Inferior parietal cortex (tissue), 1 donor: ENCODE data around the gene SKP1.
A peak's percentile ranks its signal among the peaks of the same experiment; 100 is the strongest.
"Not testable (repeated sequence)": the region's sequence is repeated elsewhere in the genome, so short reads cannot be mapped to it uniquely, and the experiment has no call there.

Experiments
- DNase-seq: peaks from one replicate; pipeline ENCODE4 v3.0.0-alpha.2; 2016; ENCODE audit errors: extremely low spot score

The SKP1 gene

DNA sequence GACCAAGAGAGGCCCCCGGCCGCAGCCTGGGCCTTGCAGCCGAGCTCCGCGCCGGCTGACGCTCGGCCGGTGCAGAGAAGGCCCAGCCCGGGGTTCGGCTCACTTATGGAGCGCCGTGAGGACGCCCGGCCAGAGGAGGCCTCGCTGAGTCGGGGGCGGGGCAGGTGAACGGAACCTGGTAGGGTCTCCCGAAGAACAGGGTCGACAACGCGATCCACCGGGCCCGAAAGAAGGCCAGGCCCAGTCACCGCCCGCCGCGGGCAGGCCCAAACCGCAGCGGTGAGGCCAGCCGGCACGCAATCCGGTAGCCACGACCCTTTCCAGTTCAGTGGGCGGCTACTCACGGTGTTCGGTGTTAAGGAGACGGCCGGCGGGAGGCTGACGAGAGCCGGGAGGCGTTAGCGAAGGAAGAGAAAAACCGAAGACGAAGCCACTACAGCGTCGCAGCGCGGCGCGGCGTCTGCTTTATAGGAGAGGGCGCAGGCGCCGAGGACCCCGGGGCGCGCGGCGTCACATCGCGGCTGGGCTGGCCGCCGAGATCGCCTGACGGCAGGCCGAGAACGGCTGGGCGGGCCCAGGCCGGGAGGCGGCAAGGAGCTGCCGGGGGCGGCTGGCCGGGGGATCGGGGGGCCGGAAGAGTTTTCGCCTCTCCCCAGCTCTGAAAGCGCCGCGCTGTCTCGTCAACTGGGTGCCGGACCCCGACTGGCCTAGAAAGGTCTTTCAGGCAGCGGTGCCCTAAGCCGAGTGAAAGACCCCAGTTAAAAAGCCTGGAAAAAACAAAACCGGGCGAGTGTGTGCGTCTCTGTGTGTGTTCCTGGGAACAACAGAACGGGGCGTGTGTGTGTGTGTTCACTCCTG lies at the start of gene SKP1:
TSS of gene SKP1 (minus strand) at position 440 of the 858 bp plus-strand sequence. CDS start 2,928 bp downstream, outside the sequence.
- peak; percentile 84 for DNase-seq

- peak; percentile 97 for DNase-seq
Observed at GRCh38 chr5:134225780-134226440, 49.2 kb upstream of the SKP1 start, which contains the start of gene PPP2CA. TSS of gene PPP2CA (minus strand) at chr5:134226073. CDS start at chr5:134225861, 212 bp downstream.

- DNase-seq, result peak; percentile 55
Observed at GRCh38 chr5:134224888-134225779, 48.4 kb upstream of the SKP1 start.

DNA sequence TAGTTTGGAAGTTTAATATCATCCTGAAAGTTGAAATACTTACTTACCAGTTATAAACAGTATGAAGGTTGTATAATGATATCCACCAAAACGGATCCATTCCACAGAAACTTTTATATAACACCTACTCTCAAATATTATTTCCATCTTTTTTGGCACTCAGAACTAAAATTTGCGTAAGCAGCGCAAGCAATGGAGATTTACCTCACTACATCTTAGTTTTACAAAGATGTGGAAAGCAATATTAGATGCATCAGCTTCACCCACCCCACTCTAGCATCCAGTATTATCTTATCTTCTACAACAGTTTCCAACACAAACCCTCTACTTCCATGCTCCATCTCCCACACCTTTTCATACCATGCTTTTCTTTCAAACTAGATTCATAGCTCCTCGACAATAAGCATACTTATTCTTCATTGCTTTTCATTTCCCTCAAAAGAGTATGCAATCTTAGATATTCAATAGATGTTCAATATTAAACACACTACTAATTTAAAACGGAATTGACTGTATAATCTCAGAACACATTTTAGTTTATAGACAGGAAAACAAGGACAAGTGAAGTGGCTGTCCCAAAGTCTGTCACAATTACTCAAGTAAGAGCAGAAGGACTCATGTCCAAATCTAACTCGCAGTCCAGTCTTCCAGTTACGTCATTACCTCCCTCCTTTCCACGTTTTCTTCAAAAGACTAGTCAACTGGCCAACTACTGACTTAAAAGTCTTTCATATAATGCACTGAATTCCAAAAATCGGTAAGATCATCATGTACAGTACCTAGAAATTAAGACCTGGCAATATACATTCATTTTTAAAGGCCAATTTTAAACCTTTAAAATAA lies 46.9 kb upstream of the SKP1 start:
- DNase-seq, result no peak

GRCh38 chr5:134221690-134222089 lies 44.9 kb upstream of the SKP1 start:
- DNase-seq, result not testable (repeated sequence)

- no peak for DNase-seq
Observed at GRCh38 chr5:134215757-134216156, 39.0 kb upstream of the SKP1 start.

GRCh38 chr5:134211263-134212031 lies 34.7 kb upstream of the SKP1 start:
- DNase-seq, result not testable (repeated sequence)

DNA sequence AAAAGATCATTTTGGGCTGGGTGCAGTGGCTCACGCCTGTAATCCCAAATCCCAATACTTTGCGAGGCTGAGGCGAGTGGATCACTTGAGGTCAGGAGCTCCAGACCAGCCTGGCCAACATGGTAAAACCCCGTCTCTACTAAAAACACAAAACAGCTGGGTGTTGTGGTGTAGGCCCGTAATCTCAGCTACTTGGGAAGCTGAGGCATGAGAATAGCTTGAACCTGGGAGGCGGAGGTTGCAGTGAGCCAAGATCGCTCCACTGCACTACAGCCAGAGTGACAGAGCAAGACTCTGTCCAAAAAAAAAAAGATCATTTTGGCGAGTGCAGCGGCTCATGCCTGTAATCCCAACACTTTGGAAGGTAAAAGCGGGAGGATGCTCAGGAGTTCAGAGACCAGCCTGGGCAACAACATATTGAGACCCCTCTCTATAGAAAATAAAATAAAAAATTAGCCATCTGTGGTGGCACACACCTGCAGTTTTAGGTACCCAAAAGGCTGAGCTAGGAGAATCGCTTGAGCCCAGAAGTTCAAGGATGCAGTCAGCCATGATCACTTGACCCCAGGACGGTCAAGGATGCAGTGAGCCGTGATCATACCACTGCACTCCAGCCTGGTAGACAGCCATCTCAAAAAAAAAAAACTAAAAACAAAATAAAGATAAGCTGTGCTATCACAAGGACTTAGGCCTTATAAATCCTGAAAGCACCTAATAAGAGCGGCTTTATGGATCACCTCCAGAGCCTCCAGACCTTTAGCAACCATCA lies 32.9 kb upstream of the SKP1 start:
- DNase-seq, result no peak

DNA sequence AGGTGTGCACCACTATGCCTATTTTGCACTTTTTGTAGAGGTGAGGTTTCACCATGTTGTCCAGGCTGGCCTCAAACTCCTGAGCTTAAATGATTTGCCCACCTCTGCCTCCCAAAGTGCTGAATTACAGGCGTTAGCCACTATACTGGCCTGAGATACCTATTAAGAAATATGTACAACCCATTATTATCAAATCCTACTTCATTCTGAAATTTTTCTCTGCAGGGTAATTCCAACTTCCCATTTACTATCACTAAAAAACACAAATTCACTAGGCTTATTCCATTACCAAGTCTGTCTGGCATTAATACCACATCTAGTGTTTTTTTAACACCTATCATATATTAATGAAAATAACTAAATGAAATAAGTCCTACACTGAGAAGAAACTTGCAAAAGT lies 30.9 kb upstream of the SKP1 start:
- DNase-seq, result no peak

DNA sequence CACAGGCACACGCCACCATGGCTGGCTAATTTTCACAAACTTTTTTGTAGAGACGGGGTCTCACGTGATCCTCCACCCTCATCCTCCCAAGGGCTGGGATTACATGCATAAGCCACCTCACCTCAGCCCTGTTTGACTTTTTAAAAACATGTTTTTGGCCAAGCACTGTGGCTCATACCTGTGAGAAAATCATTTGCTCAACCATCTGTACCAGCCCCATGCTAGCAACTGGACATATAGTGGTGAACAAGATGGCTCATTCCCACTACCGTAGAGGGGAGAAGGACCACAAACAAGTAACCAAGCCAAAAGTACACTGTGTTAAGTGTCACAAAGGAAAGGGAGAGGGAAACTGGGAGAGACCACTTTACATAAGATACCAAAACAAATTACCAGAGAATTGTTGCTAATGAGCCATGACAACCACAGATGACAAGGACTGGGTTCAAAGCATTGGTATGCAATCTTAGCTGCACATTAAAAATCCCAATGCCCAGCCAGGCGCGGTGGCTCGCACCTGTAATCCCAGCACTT lies 29.9 kb upstream of the SKP1 start:
- DNase-seq, result no peak

DNA sequence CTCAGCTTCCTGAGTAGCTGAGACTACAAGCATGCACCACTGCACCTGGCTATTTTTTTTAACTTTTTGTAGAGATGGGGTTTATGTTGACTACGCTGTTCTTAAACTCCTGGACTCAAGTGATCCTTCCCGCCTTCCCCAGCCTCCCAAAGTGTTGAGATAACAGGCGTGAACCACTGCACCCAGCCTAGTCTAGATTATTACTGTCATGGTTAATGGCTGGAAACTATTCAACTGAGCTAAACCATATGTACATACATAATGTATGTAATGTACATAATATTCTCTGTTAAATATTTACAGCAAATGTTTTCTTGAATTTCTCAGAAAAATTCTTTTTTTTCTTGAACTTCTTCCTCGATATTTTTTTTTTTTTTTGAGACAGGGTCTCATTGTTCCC lies 27.8 kb upstream of the SKP1 start:
- no peak for DNase-seq

- DNase-seq, result no peak
Observed at GRCh38 chr5:134203630-134204029, 26.9 kb upstream of the SKP1 start.

GRCh38 chr5:134195666-134196065 lies 18.9 kb upstream of the SKP1 start:
- no peak for DNase-seq

- DNase-seq, result no peak
Observed at GRCh38 chr5:134189031-134189430, 12.3 kb upstream of the SKP1 start.

DNA sequence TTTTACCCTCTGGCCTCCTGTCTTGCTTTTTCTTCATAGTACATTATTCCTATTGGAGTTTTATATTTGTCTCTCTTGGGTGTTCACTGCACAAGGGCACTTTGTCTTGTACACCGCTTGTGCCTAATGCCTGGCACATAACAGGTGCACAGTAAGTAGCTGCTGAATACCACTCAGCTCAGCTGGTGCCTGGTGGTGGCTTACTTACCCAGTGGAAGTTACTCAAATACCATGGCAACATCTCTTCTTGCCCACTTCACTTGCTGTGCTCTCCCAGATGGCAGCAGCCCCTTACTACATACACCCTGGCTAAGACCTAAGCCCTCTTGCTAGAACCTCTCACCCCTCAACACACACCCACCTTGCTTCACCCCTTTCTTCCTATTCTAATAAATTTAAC lies 11.3 kb upstream of the SKP1 start:
- DNase-seq, result no peak

DNA sequence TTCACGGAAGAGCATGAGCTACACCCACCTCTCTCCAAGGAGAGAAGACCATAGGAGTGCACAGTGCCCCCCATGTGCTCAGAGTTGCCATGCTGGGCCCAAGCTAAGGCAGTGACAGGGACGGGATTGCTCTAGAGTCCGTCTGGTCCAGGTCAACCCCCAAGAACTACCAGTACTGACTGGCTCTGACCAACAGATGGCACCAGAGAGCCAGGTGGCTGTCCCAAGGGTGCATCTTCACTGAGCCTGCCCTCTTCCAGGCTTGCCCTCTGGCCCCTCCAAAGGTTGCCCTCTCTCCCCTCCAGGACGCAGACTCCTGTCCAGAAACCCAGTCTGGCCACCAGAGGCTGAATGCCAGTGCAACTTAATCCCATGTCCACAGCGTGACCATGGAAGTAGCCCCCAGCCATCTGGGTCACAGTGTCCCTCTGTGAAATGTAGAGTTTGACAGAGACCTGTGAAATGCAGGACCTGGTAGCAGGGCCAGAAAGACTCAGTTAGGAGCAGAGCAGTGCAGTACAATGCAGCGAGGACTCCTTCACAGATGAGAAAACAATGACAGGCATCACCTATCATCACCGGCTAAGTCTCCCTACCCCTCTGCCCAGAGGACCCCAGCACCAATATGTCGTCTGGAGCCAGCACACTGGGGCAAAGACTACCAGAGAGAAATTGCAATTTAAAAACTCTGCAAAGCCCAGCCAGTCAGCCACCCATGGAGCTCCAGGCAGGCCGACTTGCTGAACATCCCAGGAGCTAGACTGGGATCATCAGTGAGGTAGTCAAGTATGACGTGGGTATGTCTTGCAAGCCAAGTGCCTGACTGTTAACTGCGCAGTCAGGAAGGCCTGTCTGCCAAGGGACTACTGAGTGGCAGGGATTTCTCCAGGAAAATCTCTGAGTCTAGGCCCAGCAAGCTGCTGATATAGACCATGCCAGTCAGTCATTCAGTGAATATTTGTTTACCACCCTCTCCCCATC lies 7.7 kb upstream of the SKP1 start:
- DNase-seq, result peak; percentile 79

GRCh38 chr5:134183481-134183880 lies 6.7 kb upstream of the SKP1 start:
- no peak for DNase-seq

DNA sequence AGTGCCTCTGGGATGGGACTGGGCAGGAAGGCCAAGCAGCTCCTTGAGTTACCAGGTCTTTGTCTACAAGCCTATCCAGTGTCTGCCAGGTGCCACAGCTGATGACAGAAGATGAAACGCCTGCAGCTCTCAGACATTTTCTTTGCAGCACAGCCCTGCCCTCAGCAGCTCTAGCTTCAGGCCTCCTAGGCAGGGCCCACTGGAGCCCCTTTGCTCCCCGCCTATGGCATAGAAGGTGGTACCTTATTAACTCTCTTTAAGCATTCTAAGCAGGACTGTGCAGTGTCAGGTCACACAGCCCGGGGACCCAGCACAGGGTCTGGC lies 1.3 kb upstream of the SKP1 start:
- DNase-seq, result no peak
